CD4-positive, CD25-positive, alpha-beta regulatory T cell (primary cell): ENCODE data around the gene ISCU. TPM values are rescaled to one million over a fixed set of nuclear protein-coding genes. Genes with fewer than 3 reads are reported as not detected.

ENCODE experiments used
- ATAC-seq, 2 donors: fragments of 150-1000 bp; cut with Tn5 transposase; one replicate each; pipeline ENCODE4 v1.10.0; 2021; ENCODE audit warnings: low read depth in 2 of 2, moderate number of reproducible peaks in 2 of 2, moderate library complexity in 1 of 2
- DNase-seq, 3 donors: peaks; one replicate each; pipeline versions ENCODE4 v3.0.0 to v3.0.0-alpha.2; 2012 to 2022; ENCODE audit warnings: mixed read lengths in 1 of 3
- H3K27ac ChIP-seq: one replicate; pipeline ENCODE4 v1.7.0; 2013; ENCODE audit warnings: mild to moderate bottlenecking, low read length; ENCODE audit not compliant: insufficient read depth, poor library complexity, severe bottlenecking
- H3K27me3 ChIP-seq: one replicate; pipeline ENCODE4 v1.7.0; 2013; ENCODE audit warnings: low read length; ENCODE audit not compliant: control insufficient read depth, insufficient read depth
- H3K36me3 ChIP-seq: one replicate; pipeline ENCODE4 v1.7.0; 2013; ENCODE audit warnings: mild to moderate bottlenecking, low read length, moderate library complexity; ENCODE audit not compliant: control insufficient read depth, insufficient read depth
- H3K4me1 ChIP-seq: 2 replicates; pipeline ENCODE4 v1.7.0; 2013; ENCODE audit warnings: mild to moderate bottlenecking, low read length; ENCODE audit not compliant: insufficient read depth, control insufficient read depth, poor library complexity, severe bottlenecking
- H3K4me3 ChIP-seq: one replicate; pipeline ENCODE4 v1.7.0; 2013; ENCODE audit warnings: low read depth, mild to moderate bottlenecking, low read length, moderate library complexity
- H3K9me3 ChIP-seq, 2 experiments: 1 replicate in 1 of 2; 2 replicates in 1 of 2; pipeline ENCODE4 v1.7.0; 2013; ENCODE audit warnings: low read length in 2 of 2, mild to moderate bottlenecking in 1 of 2, moderate library complexity in 1 of 2; ENCODE audit not compliant: control insufficient read depth in 2 of 2
- H3K27ac Mint-ChIP-seq, 3 donors: one replicate each; pipeline ENCODE4 v1.8.0; 2020 to 2022; ENCODE audit warnings: mild to moderate bottlenecking in 3 of 3, mixed read lengths in 3 of 3, moderate library complexity in 2 of 3
- H3K27me3 Mint-ChIP-seq: one replicate; pipeline ENCODE4 v1.8.0; 2022; ENCODE audit warnings: mild to moderate bottlenecking, mixed read lengths
- H3K36me3 Mint-ChIP-seq: one replicate; pipeline ENCODE4 v1.8.0; 2020; ENCODE audit warnings: mixed read lengths
- H3K4me1 Mint-ChIP-seq, 4 donors: one replicate each; pipeline ENCODE4 v1.8.0; 2020 to 2022; ENCODE audit warnings: mixed read lengths in 4 of 4, mild to moderate bottlenecking in 1 of 4
- H3K4me3 Mint-ChIP-seq, 4 donors: one replicate each; pipeline ENCODE4 v1.8.0; 2020 to 2022; ENCODE audit warnings: mild to moderate bottlenecking in 4 of 4, mixed read lengths in 4 of 4, moderate library complexity in 3 of 4
- H3K9me3 Mint-ChIP-seq, 7 donors: one replicate each; pipeline ENCODE4 v1.8.0; 2020 to 2022; ENCODE audit warnings: mixed read lengths in 7 of 7, mild to moderate bottlenecking in 3 of 7, moderate library complexity in 2 of 7
- polyA plus RNA-seq, 4 donors: library from polyadenylated mRNA; unstranded; fragments of 300-500 nt; fragmentation: Illumina TruSeq; gene quantifications; one replicate each; pipeline ENCODE4 v1.2.3, GENCODE V29; 2021
- total RNA-seq: library from RNA; stranded (reverse); gene quantifications from one replicate; pipeline ENCODE4 v1.2.3, GENCODE V29; 2022

ISCU gene
- total and polyA plus RNA-seq, 5 donors from 2014 or later: 173 to 295 (median 259) TPM

GRCh38 chr12:108610856-108611605, 48.6 kb downstream of the ISCU start:
- Histone ChIP-seq H3K4me1 (no peaks in the 10 kb centered on the region), H3K36me3 (peaks cover 2% of the 10 kb centered on the region), H3K9me3 (peaks cover 2 to 5% of the 10 kb centered on the region in 2 experiments), H3K27ac (no peak overlapping the region), H3K27me3 (no peaks in the 10 kb centered on the region), H3K4me3 (no peak overlapping the region)
- Mint-ChIP-seq H3K27ac (no peak overlapping the region), H3K4me1 (peaks cover 0 to 21% (median 12%) of the 10 kb centered on the region in 4 donors), H3K36me3 (no peaks in the 10 kb centered on the region), H3K9me3 (peaks cover 0 to 5% (median 0%) of the 10 kb centered on the region in 7 donors), H3K27me3 (no peaks in the 10 kb centered on the region), H3K4me3 (no peak overlapping the region)
- ATAC-seq (no peak), DNase-seq (no peak)

DNA sequence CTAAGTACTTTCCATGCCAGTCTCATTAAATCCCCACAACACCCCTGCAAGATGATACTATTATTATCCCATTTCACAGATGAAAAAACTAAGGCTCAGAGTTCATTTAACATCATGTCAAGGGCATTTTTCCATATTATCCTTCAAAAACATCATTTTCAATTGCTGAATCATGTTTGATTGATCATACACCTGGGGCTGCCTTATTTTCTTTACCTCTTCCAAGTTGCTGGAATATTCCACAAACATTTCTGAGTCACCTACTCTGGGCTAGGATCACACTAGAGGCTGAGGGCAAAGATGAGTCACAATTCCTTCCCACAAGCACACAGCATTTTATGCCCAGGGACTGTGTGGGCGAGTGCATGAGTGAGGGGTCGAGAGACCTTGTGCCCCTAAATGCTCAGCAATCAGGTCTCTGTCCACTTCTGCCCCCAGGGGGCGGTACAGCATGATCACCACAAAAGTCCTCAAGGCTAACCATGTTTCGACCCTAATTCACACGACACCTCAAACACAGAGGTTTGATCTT, 49.6 kb downstream of the ISCU start:
- Mint-ChIP-seq H3K27me3 (no peaks in the 10 kb centered on the region), H3K36me3 (peaks cover 9% of the 10 kb centered on the region), H3K4me1 (peaks cover 4 to 30% (median 20%) of the 10 kb centered on the region in 4 donors), H3K4me3 (no peak overlapping the region), H3K9me3 (peaks cover 0 to 10% (median 0%) of the 10 kb centered on the region in 7 donors), H3K27ac (peak overlapping the region; percentile 60 to 75 (median 70))
- Histone ChIP-seq H3K36me3 (peaks cover 5% of the 10 kb centered on the region), H3K4me1 (peaks cover 8% of the 10 kb centered on the region), H3K9me3 (peaks cover 2 to 6% of the 10 kb centered on the region in 2 experiments), H3K27me3 (no peaks in the 10 kb centered on the region), H3K4me3 (no peak overlapping the region), H3K27ac (no peak overlapping the region)
- peak; percentile 27 to 33 for ATAC-seq
- peak; percentile 32 to 68 (median 50) for DNase-seq

DNA sequence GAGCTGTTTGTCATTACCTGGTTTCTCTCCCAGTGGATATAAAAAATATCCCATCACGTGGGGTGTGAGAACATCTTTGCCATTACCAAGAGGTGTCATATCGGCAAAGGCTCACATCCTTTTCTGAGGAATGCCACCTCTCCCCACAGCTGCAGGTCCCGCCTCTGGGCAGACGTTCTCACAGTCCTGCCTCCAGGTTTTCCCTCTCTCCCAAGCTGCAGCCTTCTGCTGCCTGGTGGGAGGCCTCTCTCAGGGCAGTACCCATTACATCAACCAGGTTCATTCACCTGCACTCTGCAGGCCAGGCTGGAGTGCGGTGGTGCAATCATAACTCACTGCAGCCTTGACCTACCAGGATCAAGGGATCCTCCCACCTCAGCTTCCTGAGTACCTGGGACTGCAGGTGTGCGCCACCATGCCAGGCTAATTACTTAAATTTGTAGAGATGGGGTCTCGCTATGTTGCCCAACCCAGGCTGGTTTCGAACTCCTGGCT, 50.4 kb downstream of the ISCU start:
- H3K27ac Mint-ChIP-seq: peak overlapping the region in 1 of 3 donors; percentile 75

DNA sequence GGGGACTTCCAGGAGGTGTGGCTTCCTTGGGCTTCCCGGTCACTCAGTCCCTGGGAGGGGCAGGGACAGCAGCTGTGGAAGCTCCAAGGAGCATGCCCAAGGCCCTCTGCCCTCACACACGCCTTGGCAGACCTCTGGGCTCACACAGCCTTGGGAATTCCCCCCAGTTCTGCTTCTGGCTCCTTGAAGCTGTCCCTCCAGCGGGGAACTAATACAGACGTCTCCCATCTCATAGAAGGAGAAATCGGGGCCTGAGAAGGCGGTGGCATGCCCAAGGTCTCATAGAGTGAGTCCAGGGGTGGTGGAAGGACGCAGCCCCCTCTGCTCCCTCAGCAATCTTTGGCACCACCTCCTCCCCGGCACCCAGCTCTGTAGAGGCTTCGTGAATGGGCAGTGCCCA, 51.2 kb downstream of the ISCU start:
- no peak overlapping the region for H3K4me3 Mint-ChIP-seq
- Histone ChIP-seq H3K27me3 (no peaks in the 10 kb centered on the region), H3K27ac (peak overlapping the region; percentile 30), H3K4me3 (no peak overlapping the region), H3K4me1 (peaks cover 24% of the 10 kb centered on the region), H3K9me3 (peaks cover 2 to 6% of the 10 kb centered on the region in 2 experiments), H3K36me3 (peaks cover 7% of the 10 kb centered on the region)
- no peaks in the 10 kb centered on the region for H3K27me3 Mint-ChIP-seq
- H3K9me3 Mint-ChIP-seq: peaks cover 0 to 10% (median 0%) of the 10 kb centered on the region in 7 donors
- DNase-seq (no peak), ATAC-seq (no peak)
- peaks cover 11% of the 10 kb centered on the region for H3K36me3 Mint-ChIP-seq
- peaks cover 20 to 46% (median 32%) of the 10 kb centered on the region in 4 donors for H3K4me1 Mint-ChIP-seq
- H3K27ac Mint-ChIP-seq: no peak overlapping the region

More for the DNA sequence above, 50.4 kb downstream of the ISCU start:
- Histone ChIP-seq H3K4me1 (peaks cover 17% of the 10 kb centered on the region), H3K27ac (no peak overlapping the region), H3K9me3 (peaks cover 2 to 6% of the 10 kb centered on the region in 2 experiments), H3K36me3 (peaks cover 5% of the 10 kb centered on the region), H3K4me3 (no peak overlapping the region), H3K27me3 (no peaks in the 10 kb centered on the region)
- ATAC-seq (no peak), DNase-seq (no peak)
- Mint-ChIP-seq H3K4me3 (no peak overlapping the region), H3K9me3 (peaks cover 0 to 10% (median 0%) of the 10 kb centered on the region in 7 donors), H3K36me3 (peaks cover 11% of the 10 kb centered on the region), H3K27me3 (no peaks in the 10 kb centered on the region), H3K4me1 (peaks cover 13 to 39% (median 26%) of the 10 kb centered on the region in 4 donors)

- H3K27ac Mint-ChIP-seq: peak overlapping the region in 2 of 3 donors; percentile 79 to 92
These were observed 51.6 kb downstream of the ISCU start for GRCh38 chr12:108614041-108614440.

GRCh38 chr12:108614639-108615038, 52.2 kb downstream of the ISCU start:
- Histone ChIP-seq H3K9me3 (peaks cover 2 to 6% of the 10 kb centered on the region in 2 experiments), H3K27ac (no peak overlapping the region), H3K27me3 (no peaks in the 10 kb centered on the region), H3K4me1 (peaks cover 28% of the 10 kb centered on the region), H3K36me3 (peaks cover 15% of the 10 kb centered on the region), H3K4me3 (no peak overlapping the region)
- no peak overlapping the region for H3K4me3 Mint-ChIP-seq
- H3K4me1 Mint-ChIP-seq: peaks cover 20 to 56% (median 39%) of the 10 kb centered on the region in 4 donors
- DNase-seq (no peak), ATAC-seq (no peak)
- H3K9me3 Mint-ChIP-seq: peaks cover 0 to 10% (median 0%) of the 10 kb centered on the region in 7 donors
- peaks cover 12% of the 10 kb centered on the region for H3K36me3 Mint-ChIP-seq
- no peaks in the 10 kb centered on the region for H3K27me3 Mint-ChIP-seq
- peak overlapping the region in 2 of 3 donors; percentile 79 to 92 for H3K27ac Mint-ChIP-seq

More at GRCh38 chr12:108614041-108614440, 51.6 kb downstream of the ISCU start:
- ATAC-seq: no peak
- Mint-ChIP-seq H3K36me3 (peaks cover 11% of the 10 kb centered on the region), H3K4me3 (peak overlapping the region in 1 of 4 donors; percentile 40), H3K4me1 (peaks cover 20 to 50% (median 35%) of the 10 kb centered on the region in 4 donors), H3K9me3 (peaks cover 0 to 10% (median 0%) of the 10 kb centered on the region in 7 donors), H3K27me3 (no peaks in the 10 kb centered on the region)
- H3K36me3 ChIP-seq: peaks cover 9% of the 10 kb centered on the region
- no peaks in the 10 kb centered on the region for H3K27me3 ChIP-seq
- H3K4me1 ChIP-seq: peaks cover 28% of the 10 kb centered on the region
- peak overlapping the region; percentile 30 for H3K27ac ChIP-seq
- peaks cover 2 to 6% of the 10 kb centered on the region in 2 experiments for H3K9me3 ChIP-seq
- no peak for DNase-seq
- no peak overlapping the region for H3K4me3 ChIP-seq

DNA sequence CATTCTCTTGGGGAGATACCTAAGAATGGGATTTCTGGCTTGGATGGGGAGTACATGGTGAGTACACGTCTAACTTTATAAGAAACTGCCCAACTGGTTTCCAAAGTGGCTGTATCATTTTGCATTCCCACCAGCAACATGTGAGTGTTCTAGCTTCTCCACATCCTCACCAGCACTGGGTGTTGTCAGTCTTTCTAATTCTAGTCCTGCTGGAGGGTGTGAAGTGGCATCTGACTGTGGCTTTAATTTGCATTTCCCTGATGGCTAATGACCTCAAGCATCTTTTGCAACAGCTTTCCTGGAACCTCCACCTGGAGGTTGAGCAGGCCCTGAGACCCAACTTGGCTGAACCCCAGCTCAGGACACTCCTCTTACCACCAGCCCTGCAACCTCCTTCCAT, 53.5 kb downstream of the ISCU start:
- DNase-seq: no peak
- H3K36me3 Mint-ChIP-seq: peaks cover 22% of the 10 kb centered on the region
- peak overlapping the region in 1 of 4 donors; percentile 91 for H3K4me3 Mint-ChIP-seq
- peaks cover 20 to 67% (median 44%) of the 10 kb centered on the region in 4 donors for H3K4me1 Mint-ChIP-seq
- H3K9me3 Mint-ChIP-seq: peaks cover 0 to 10% (median 0%) of the 10 kb centered on the region in 7 donors
- Histone ChIP-seq H3K27ac (peak overlapping the region; percentile 79), H3K36me3 (peaks cover 26% of the 10 kb centered on the region), H3K4me3 (no peak overlapping the region), H3K9me3 (peaks cover 2 to 6% of the 10 kb centered on the region in 2 experiments), H3K27me3 (no peaks in the 10 kb centered on the region), H3K4me1 (peaks cover 32% of the 10 kb centered on the region)
- peak overlapping the region; percentile 20 to 94 (median 92) for H3K27ac Mint-ChIP-seq
- ATAC-seq: no peak
- no peaks in the 10 kb centered on the region for H3K27me3 Mint-ChIP-seq
